ENCODE data around the gene LMO7. TPM values are rescaled to one million over a fixed set of nuclear protein-coding genes. Genes with fewer than 3 reads are reported as not detected.
"Not testable (repeated sequence)": the region's sequence is repeated elsewhere in the genome, so short reads cannot be mapped to it uniquely, and the experiment has no call there.

LMO7 gene
- total and polyA plus RNA-seq, 2 experiments from 2014 or later, result 139 to 232 TPM

DNA sequence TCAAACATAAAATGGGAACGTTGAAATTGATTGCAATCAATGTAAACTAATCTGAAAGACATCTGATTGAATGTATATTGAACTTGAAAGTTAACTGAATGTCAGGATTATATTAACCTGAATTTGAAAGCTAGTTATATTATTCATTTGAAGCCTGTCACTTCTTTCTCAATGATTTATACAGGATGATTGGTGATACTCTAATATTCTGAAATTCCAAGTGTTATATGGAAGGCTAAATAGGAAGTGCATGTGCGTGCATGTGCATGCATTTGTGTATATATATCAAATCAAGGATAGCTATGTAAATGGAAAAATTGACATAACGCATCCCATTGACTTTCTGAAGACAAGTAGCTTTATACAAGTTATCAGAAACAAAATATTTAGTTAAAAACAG lies 143.3 kb downstream of the LMO7 start:
- no peaks in the 10 kb centered on the region for H3K9me3 ChIP-seq (ENCODE audit: low read depth)
- no peaks in the 10 kb centered on the region for H3K4me1 ChIP-seq (ENCODE audit: low read depth)
- no peaks in the 10 kb centered on the region for H3K36me3 ChIP-seq
- no peaks in the 10 kb centered on the region for H3K27me3 ChIP-seq
- no peak overlapping the region for H3K27ac ChIP-seq
- no peak overlapping the region for H3K4me3 ChIP-seq
- no peak for TF ChIP-seq CTCF (IDR thresholded peaks at IDR 0.05; ENCODE audit: low read depth, low read length)
- no peak for DNase-seq (ENCODE audit: low read depth in 1 of 2, low spot score in 1 of 2)

GRCh38 chr13:75780103-75780502 lies 144.0 kb downstream of the LMO7 start:
- not testable (repeated sequence) for H3K36me3 ChIP-seq; H3K4me3 ChIP-seq; H3K27me3 ChIP-seq; H3K27ac ChIP-seq; H3K4me1 ChIP-seq (ENCODE audit: low read depth); DNase-seq (ENCODE audit: low read depth in 1 of 2, low spot score in 1 of 2); H3K9me3 ChIP-seq (ENCODE audit: low read depth)

DNA sequence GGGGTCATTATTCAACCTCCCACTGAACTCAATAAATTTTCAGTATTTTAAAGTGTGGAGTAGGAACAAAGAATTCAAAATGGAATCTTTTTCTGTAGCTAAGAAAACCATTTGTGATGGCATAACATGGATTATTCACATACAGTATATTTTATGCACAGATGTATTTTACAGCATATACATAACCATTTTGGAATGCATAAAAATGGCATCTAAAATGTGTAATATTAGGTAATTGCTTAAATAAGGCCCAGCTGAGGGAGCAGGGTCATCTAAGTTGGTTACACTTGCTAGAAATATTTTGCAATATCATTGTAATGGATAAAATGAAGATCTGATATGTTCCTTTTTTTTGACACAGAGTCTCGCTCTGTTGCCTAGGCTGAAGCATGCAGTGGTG lies 146.9 kb downstream of the LMO7 start:
- no peak overlapping the region for H3K4me3 ChIP-seq
- peaks cover 4% of the 10 kb centered on the region for H3K4me1 ChIP-seq (ENCODE audit: low read depth)
- no peak for DNase-seq (ENCODE audit: low read depth in 1 of 2, low spot score in 1 of 2)
- H3K27me3 ChIP-seq, result no peaks in the 10 kb centered on the region
- no peaks in the 10 kb centered on the region for H3K9me3 ChIP-seq (ENCODE audit: low read depth)
- TF ChIP-seq CTCF (IDR thresholded peaks at IDR 0.05; ENCODE audit: low read depth, low read length), result no peak
- no peaks in the 10 kb centered on the region for H3K36me3 ChIP-seq
- H3K27ac ChIP-seq, result no peak overlapping the region

DNA sequence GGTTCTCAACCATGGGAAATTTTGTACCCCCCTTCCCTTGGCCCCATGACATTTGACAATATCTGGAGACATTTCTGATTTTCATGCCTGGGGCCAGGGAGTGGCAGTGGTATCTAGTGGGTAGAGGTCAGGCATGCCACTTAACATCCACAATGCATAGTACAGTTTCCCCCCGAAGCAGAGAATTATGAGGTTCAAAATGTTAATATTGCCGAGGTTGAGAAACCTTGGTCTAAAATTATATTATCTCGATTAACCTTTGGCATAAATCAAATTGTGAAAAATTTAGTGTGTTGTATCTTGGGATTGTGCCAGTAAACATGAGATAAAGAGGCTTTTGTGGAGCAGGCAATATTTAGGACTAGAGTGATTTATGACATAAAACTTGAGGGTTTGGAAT lies 147.9 kb downstream of the LMO7 start:
- Histone ChIP-seq H3K9me3 (ENCODE audit: low read depth) (no peaks in the 10 kb centered on the region), H3K27ac (no peak overlapping the region), H3K27me3 (no peaks in the 10 kb centered on the region), H3K36me3 (no peaks in the 10 kb centered on the region), H3K4me1 (ENCODE audit: low read depth) (peaks cover 9% of the 10 kb centered on the region), H3K4me3 (no peak overlapping the region)
- TF ChIP-seq CTCF (IDR thresholded peaks at IDR 0.05; ENCODE audit: low read depth, low read length), result no peak
- DNase-seq (ENCODE audit: low read depth in 1 of 2, low spot score in 1 of 2), result no peak

DNA sequence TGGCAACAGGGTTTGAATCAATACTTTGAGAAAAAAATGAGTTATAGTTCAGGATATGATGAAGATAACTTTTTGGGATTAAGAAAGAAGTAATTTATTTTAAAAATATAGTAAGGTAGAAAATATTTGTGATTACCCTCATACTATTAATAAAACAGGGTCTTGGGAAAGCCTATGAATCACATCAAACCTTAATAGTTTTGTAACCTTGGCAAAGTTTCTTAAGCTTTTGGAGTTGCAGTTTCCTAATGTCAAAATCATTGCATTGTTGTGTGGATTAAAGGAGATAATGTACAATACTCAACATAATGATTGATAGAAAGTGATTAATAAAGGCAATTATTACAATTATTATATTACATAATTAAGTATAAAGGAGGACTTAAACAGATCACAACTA lies 149.0 kb downstream of the LMO7 start:
- peak in 1 of 2 donors; percentile 47 for DNase-seq (ENCODE audit: low read depth in 1 of 2, low spot score in 1 of 2)
- Histone ChIP-seq H3K36me3 (no peaks in the 10 kb centered on the region), H3K27ac (no peak overlapping the region), H3K27me3 (no peaks in the 10 kb centered on the region), H3K4me1 (ENCODE audit: low read depth) (peaks cover 9% of the 10 kb centered on the region), H3K9me3 (ENCODE audit: low read depth) (no peaks in the 10 kb centered on the region), H3K4me3 (no peak overlapping the region)
- TF ChIP-seq CTCF (IDR thresholded peaks at IDR 0.05; ENCODE audit: low read depth, low read length), result no peak

GRCh38 chr13:75787249-75787928 lies 151.3 kb downstream of the LMO7 start:
- no peaks in the 10 kb centered on the region for H3K27me3 ChIP-seq
- H3K27ac ChIP-seq, result no peak overlapping the region
- no peak for TF ChIP-seq CTCF (IDR thresholded peaks at IDR 0.05; ENCODE audit: low read depth, low read length)
- DNase-seq (ENCODE audit: low read depth in 1 of 2, low spot score in 1 of 2), result peak in 1 of 2 donors; percentile 50
- H3K9me3 ChIP-seq (ENCODE audit: low read depth), result no peaks in the 10 kb centered on the region
- H3K36me3 ChIP-seq, result no peaks in the 10 kb centered on the region
- H3K4me3 ChIP-seq, result no peak overlapping the region
- peaks cover 10% of the 10 kb centered on the region for H3K4me1 ChIP-seq (ENCODE audit: low read depth)

Measured in cardiac muscle cell (in vitro differentiated cells and primary cell).